Inferior parietal cortex (tissue), 1 donor: Measurements from ENCODE around the gene THEM5.

Experiments
- DNase-seq: peaks from one replicate; pipeline ENCODE4 v3.0.0-alpha.2; 2016; ENCODE audit errors: extremely low spot score

Gene THEM5

GRCh38 chr1:151819976-151820623 is 33.4 kb downstream of the THEM5 start:
- no peak for DNase-seq

- no peak for DNase-seq
Measured at GRCh38 chr1:151819227-151819835, 34.2 kb downstream of the THEM5 start.

DNA sequence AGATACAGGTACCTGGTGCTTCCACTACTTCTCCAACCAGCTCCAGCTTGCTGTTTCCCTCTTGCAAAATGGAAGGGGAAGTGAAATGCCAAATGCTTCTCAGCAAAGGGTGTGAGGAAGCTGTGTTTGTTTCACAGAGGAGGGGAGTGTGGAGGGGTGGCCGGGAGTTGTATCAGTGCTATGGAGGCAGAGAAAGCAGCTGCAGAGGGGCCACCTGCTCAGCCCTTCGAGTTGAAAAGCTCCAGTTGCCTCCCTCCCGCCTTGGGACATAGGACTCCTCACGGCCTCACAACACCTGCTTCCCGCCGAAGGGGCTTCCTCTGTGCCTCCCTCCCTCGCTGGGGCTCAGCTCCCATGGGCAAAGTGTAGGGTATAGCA is 36.2 kb downstream of the THEM5 start:
- no peak for DNase-seq

DNA sequence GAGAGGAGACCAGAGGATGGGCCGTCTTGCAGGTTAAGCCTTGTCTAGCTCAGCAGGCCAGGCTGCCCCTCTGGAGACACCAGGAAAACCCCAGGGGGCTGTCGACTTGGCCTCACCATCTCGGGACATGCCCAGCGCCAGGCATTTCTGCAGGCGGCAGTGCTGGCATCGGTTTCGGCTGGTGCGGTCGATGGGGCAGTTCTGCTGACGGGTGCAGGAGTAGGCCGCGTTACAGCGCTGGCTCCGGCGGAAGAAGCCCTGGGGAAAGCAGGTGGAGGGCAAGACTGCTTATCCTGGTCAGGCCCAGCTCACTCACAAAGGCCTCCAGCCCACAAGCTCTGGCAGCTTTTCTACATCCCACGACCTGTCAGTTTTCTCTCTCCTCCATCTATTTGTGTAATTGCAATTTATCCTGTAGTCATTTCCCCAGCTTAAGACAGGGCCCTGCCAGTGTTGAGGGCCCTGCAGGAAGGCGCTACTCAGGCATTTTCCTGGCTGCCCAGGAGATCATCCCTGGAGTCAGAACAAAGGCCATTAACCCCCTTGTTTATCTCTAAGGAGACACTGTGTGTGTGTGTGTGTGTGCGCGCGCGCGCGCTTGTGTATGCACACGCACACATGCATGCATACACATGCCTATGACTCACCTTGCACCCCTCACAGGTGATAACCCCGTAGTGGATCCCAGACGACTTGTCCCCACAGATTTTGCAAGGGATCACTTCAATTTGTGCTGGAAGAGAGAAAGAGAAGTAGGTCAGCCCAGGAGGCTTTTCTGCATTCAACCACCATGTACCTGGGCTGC is 36.8 kb downstream of the THEM5 start:
- DNase-seq: no peak

GRCh38 chr1:151815716-151816327 is 37.7 kb downstream of the THEM5 start:
- DNase-seq: no peak

DNA sequence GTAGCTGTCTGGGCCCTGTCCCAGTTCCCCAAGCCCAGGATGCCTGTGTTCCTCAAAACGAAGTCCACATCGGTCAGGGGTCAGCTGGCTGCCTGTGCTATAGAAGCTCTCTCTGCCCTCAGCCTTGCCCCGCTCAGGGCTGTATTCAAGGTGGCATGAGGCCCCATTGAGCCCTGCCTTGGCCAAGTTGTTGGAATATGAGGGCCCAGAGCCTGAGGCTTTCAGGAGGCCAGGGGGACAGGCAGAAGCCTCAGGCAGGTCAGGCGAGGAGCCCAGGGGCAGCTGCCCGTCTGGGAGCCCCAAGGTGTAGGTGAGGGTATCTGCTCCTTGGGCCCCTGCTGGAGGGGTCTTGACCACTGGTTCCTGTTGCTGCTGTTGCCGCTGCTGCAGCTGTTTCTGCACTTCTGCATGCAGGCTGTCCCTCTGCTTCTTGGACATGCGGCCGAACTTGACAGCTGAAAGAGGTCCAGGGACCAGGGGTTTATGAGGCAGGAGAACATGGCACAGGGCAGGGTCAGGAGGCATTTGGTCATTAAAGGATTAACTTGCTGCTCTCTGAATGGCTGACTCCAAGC is 38.5 kb downstream of the THEM5 start:
- DNase-seq: no peak

DNA sequence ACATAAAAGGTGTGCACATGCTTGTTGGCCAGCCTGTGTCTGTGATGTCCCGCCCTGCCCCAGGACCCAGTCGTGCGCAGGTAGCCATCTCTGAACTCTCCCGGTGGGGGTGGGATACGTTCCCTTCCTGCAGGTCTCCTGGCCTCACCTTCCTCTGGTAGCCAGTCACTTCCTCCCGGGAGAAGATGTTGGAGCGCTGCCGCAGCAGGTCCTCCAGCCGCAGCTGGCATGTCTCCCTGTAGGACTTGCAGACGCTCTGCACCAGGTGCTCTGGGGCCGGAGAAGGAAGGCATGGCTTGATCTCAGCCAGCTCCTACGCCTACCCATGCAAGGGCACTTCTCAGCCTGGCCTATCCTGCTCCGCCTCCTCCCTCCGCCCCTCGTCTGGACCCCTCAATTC is 39.1 kb downstream of the THEM5 start:
- no peak for DNase-seq

- DNase-seq: no peak
Measured at GRCh38 chr1:151813271-151813977, 40.1 kb downstream of the THEM5 start.

DNA sequence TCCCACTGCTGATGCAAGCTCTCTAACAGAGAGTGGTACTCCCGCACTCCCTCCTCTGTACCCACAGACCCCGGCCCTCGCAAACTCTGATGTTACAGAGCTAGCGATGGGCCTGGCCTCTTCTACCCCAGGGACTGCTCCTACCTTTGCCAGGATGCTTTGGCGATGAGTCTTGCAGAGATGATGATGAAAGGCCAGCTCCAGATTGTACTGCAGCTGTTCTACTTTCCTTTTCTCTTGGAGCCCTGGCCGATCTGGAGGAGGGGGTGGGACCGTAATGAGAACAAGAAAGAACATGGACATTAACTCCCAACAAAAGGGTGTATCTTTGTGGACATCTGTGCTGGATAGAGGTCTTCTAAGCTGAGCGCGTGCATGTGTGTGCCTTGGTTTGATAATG is 42.3 kb downstream of the THEM5 start:
- DNase-seq: no peak

- DNase-seq: no peak
Measured at GRCh38 chr1:151809985-151810556, 43.4 kb downstream of the THEM5 start.

DNA sequence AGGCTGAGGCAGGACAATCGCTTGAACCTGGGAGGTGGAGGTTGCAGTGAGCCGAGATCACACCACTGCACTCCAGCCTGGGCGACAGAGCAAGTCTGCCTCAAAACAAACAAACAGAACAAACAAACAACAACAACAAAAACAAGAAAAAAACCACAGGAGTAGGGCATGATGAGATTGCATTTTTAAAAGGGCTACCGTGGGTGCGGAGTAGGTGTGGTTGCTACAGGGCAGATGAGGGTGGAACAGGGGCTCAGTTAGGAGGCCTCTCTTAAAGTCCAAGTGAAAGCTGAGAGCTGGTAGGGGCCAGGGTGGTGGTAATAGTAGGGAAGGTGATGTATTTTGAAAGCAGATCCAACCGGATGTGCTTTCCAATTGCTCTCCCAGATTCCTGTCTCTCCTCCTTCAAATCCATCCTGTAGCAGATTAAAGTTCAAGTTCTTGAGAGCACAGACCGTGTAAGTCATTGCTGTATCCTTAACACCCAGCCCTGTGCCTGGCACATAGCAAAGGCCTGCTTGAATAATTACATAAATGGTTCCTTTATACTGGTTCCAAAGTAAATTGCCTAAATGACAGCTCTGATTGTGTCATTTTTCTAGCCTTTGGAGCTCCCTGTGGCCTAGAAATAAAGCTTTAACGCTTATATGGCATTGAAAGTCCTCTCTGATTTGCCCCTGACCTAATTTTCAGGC is 44.1 kb downstream of the THEM5 start:
- peak; percentile 36 for DNase-seq

- DNase-seq: no peak
Measured at GRCh38 chr1:151807766-151808165, 45.7 kb downstream of the THEM5 start.

DNA sequence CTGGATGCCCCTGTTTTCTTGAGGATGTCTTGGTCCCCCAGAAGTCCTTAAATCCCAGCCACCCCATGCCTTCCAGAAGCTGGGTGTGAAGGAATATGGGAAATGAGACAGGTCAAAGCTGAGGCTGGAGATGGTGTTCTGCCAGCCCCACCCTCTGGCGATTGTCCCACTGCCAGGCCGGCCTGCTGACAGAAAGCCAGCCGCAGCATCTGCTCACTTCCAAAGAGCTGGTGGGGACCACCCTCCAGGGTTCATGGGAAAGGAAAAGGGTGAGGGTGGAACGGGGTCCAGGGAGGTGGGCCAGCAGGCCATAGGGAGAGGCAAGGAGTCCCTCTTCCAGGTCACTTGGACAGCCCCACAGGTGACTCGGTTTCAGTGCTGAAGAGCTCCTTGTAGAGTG is 46.4 kb downstream of the THEM5 start:
- no peak for DNase-seq

- no peak for DNase-seq
Measured at GRCh38 chr1:151806170-151806569, 47.3 kb downstream of the THEM5 start.

DNA sequence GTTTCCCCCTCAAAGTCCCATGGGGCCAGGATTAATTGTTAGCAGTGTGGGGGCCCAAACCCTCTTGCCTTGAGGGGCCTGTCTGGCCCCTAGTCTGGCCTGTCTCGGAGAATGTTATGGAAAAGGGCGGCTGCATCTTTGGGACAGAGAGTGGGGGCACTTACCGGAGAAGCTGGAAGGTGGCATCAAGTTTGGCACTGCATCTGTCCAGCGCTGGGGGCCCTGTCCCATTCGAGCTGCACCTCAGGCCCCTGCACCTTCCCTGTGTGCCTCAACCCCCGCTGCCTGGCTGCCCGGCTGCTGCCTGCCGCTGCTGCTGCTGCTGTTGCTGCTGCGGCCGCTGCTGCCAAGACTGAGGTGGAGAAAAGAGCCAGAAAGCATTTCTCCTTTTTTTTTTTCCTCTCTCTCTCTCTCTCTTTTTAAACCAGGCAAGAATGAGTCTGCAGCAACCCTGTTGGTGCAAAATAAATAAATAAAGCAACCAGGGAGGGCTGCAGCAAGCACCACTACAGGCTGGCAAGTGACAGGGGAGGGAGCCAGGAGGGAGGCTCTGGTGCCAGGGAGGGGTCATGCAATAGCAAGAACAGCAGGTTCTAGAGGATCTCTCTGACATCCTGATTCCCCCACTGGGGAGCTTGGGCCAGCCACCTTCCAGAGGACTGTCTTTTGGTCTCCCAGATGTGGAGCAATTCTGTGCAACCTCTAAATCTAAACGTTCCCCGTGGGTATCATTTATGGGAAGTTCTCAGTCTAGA is 48.3 kb downstream of the THEM5 start, which contains the start of gene LINGO4:
LINGO4 (minus strand) TSS at position 354 of the 755 bp plus-strand sequence. CDS start 2,715 bp downstream, outside the sequence.
- DNase-seq: no peak

- DNase-seq: no peak
Measured at GRCh38 chr1:151803915-151804314, 49.6 kb downstream of the THEM5 start.

- no peak for DNase-seq
Measured at GRCh38 chr1:151803164-151803563, 50.3 kb downstream of the THEM5 start.

GRCh38 chr1:151802372-151802771 is 51.1 kb downstream of the THEM5 start:
- DNase-seq: no peak

GRCh38 chr1:151801846-151802245 is 51.7 kb downstream of the THEM5 start:
- no peak for DNase-seq
